ENCODE results near the gene SMAD6. TPM values are rescaled to one million over a fixed set of nuclear protein-coding genes. Genes with fewer than 3 reads are reported as not detected.

The SMAD6 gene
- polyA plus RNA-seq, 1 donor from 2014 or later = 0.16 TPM

- Histone ChIP-seq H3K4me2 (ENCODE audit: low read length) (no peak overlapping the region), H3K9me3 (ENCODE audit: low read length) (no peaks in the 10 kb centered on the region), H3K9me2 (ENCODE audit: insufficient read depth, low read length) (no peaks in the 10 kb centered on the region), H3F3A (ENCODE audit: insufficient read depth, low read length, poor library complexity, severe bottlenecking) (no peaks in the 10 kb centered on the region), H3K79me2 (replicated peaks; ENCODE audit: insufficient read depth, low read length) (no peaks in the 10 kb centered on the region), H3K9ac (ENCODE audit: low read length) (no peak overlapping the region), H4K20me1 (ENCODE audit: insufficient read depth) (no peaks in the 10 kb centered on the region), H2AFZ (ENCODE audit: low read depth, low read length) (no peak overlapping the region), H3K27me3 (ENCODE audit: insufficient read depth, low read depth, low read length) (no peaks in the 10 kb centered on the region), H3K36me3 (ENCODE audit: insufficient read depth, low read length) (no peaks in the 10 kb centered on the region), H3K4me3 (ENCODE audit: low read length) (no peak overlapping the region), H3K27ac (ENCODE audit: low read length) (no peak overlapping the region)
- no peak for TF ChIP-seq POLR2AphosphoS5 (IDR thresholded peaks at IDR 0.05)
- TF ChIP-seq REST (IDR thresholded peaks at IDR 0.05; ENCODE audit: borderline replicate concordance) = no peak
- no peak for TF ChIP-seq EZH2 (IDR thresholded peaks at IDR 0.05; ENCODE audit: borderline replicate concordance, insufficient read depth, low read length, poor library complexity, severe bottlenecking)
- TF ChIP-seq MXI1 (conservative IDR thresholded peaks at IDR 0.05; ENCODE audit: poor library complexity, severe bottlenecking) = no peak
- TF ChIP-seq EP300 (conservative IDR thresholded peaks at IDR 0.05; ENCODE audit: poor library complexity, severe bottlenecking) = no peak
Observed at GRCh38 chr15:66680502-66680901, 21.5 kb upstream of the SMAD6 start.

GRCh38 chr15:66681395-66681794, 20.6 kb upstream of the SMAD6 start:
- H3K79me2 ChIP-seq (replicated peaks; ENCODE audit: insufficient read depth, low read length) = no peaks in the 10 kb centered on the region
- H3F3A ChIP-seq (ENCODE audit: insufficient read depth, low read length, poor library complexity, severe bottlenecking) = no peaks in the 10 kb centered on the region
- no peak overlapping the region for H3K4me3 ChIP-seq (ENCODE audit: low read length)

More at GRCh38 chr15:66681395-66681794, 20.6 kb upstream of the SMAD6 start:
- Histone ChIP-seq H3K27me3 (ENCODE audit: insufficient read depth, low read depth, low read length) (no peaks in the 10 kb centered on the region), H3K36me3 (ENCODE audit: insufficient read depth, low read length) (no peaks in the 10 kb centered on the region), H4K20me1 (ENCODE audit: insufficient read depth) (no peaks in the 10 kb centered on the region), H3K9me3 (ENCODE audit: low read length) (no peaks in the 10 kb centered on the region), H3K27ac (ENCODE audit: low read length) (no peak overlapping the region), H3K9ac (ENCODE audit: low read length) (no peak overlapping the region), H3K4me2 (ENCODE audit: low read length) (no peak overlapping the region), H3K9me2 (ENCODE audit: insufficient read depth, low read length) (no peaks in the 10 kb centered on the region), H2AFZ (ENCODE audit: low read depth, low read length) (no peak overlapping the region)
- TF ChIP-seq TAF1 (IDR thresholded peaks at IDR 0.05; ENCODE audit: low read depth) (no peak), SMC3 (conservative IDR thresholded peaks at IDR 0.05; ENCODE audit: poor library complexity) (no peak), EZH2 (IDR thresholded peaks at IDR 0.05; ENCODE audit: borderline replicate concordance, insufficient read depth, low read length, poor library complexity, severe bottlenecking) (no peak), MXI1 (conservative IDR thresholded peaks at IDR 0.05; ENCODE audit: poor library complexity, severe bottlenecking) (no peak), POLR2AphosphoS5 (IDR thresholded peaks at IDR 0.05) (no peak), EP300 (conservative IDR thresholded peaks at IDR 0.05; ENCODE audit: poor library complexity, severe bottlenecking) (no peak), REST (IDR thresholded peaks at IDR 0.05; ENCODE audit: borderline replicate concordance) (no peak)

Measured in neural cell (in vitro differentiated cells).